ENCODE measurements around the gene CPVL.

DNA sequence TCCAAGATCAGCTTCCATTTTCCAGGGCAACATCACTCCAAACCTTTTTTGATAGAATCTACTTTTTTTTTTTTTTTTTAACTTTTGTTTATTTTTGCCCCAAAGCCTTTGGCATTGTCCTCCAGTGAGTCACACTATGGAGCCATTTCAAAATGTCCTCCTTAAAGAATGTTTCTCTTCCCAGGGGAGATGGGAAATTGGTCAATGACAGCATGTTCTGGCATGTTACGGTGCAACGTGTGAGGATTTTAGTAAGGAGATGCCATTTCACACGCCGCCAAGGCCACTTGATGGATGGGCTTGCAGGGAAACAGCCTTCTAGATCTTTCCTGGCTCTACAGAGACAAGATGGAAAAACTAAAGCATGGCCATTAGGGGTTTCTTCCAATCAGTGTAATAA is 157.5 kb downstream of the CPVL start:
- TF ChIP-seq, protein P1, sequence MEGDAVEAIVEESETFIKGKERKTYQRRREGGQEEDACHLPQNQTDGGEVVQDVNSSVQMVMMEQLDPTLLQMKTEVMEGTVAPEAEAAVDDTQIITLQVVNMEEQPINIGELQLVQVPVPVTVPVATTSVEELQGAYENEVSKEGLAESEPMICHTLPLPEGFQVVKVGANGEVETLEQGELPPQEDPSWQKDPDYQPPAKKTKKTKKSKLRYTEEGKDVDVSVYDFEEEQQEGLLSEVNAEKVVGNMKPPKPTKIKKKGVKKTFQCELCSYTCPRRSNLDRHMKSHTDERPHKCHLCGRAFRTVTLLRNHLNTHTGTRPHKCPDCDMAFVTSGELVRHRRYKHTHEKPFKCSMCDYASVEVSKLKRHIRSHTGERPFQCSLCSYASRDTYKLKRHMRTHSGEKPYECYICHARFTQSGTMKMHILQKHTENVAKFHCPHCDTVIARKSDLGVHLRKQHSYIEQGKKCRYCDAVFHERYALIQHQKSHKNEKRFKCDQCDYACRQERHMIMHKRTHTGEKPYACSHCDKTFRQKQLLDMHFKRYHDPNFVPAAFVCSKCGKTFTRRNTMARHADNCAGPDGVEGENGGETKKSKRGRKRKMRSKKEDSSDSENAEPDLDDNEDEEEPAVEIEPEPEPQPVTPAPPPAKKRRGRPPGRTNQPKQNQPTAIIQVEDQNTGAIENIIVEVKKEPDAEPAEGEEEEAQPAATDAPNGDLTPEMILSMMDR (tag by site-specific recombination; IDR thresholded peaks at IDR 0.05), result no peak
- no peak for TF ChIP-seq ZNF274 (IDR thresholded peaks at IDR 0.05; ENCODE audit: low read length)
- no peak for TF ChIP-seq ZNF274 (tag by site-specific recombination; IDR thresholded peaks at IDR 0.05; ENCODE audit: borderline replicate concordance)
- no peak for TF ChIP-seq ZNF610 (tag by site-specific recombination; IDR thresholded peaks at IDR 0.05; ENCODE audit: borderline replicate concordance)
- no peak for TF ChIP-seq ZNF423 (tag by site-specific recombination; IDR thresholded peaks at IDR 0.05)
- TF ChIP-seq ZBTB7A (tag by site-specific recombination; IDR thresholded peaks at IDR 0.05; ENCODE audit: low read depth), result no peak
- TF ChIP-seq ZNF2 (tag by site-specific recombination; IDR thresholded peaks at IDR 0.05), result no peak
- TF ChIP-seq, protein P2, sequence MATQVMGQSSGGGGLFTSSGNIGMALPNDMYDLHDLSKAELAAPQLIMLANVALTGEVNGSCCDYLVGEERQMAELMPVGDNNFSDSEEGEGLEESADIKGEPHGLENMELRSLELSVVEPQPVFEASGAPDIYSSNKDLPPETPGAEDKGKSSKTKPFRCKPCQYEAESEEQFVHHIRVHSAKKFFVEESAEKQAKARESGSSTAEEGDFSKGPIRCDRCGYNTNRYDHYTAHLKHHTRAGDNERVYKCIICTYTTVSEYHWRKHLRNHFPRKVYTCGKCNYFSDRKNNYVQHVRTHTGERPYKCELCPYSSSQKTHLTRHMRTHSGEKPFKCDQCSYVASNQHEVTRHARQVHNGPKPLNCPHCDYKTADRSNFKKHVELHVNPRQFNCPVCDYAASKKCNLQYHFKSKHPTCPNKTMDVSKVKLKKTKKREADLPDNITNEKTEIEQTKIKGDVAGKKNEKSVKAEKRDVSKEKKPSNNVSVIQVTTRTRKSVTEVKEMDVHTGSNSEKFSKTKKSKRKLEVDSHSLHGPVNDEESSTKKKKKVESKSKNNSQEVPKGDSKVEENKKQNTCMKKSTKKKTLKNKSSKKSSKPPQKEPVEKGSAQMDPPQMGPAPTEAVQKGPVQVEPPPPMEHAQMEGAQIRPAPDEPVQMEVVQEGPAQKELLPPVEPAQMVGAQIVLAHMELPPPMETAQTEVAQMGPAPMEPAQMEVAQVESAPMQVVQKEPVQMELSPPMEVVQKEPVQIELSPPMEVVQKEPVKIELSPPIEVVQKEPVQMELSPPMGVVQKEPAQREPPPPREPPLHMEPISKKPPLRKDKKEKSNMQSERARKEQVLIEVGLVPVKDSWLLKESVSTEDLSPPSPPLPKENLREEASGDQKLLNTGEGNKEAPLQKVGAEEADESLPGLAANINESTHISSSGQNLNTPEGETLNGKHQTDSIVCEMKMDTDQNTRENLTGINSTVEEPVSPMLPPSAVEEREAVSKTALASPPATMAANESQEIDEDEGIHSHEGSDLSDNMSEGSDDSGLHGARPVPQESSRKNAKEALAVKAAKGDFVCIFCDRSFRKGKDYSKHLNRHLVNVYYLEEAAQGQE (tag by site-specific recombination; IDR thresholded peaks at IDR 0.05), result no peak

Data from HEK293 (cell line).